Measurements from ENCODE around the gene BTBD9.

Gene BTBD9

GRCh38 chr6:38438097-38438496, 201.6 kb downstream of the BTBD9 start:
- no peak for ATAC-seq
- no peak for TF ChIP-seq GLIS3 (CRISPR knock-in tag; IDR thresholded peaks at IDR 0.05)
- TF ChIP-seq ZC3H10 (CRISPR knock-in tag; IDR thresholded peaks at IDR 0.05): no peak
- TF ChIP-seq ZFP3 (CRISPR knock-in tag; IDR thresholded peaks at IDR 0.05): no peak
- no peak for TF ChIP-seq ZNF8 (CRISPR knock-in tag; IDR thresholded peaks at IDR 0.05)
- TF ChIP-seq SNAI2 (CRISPR knock-in tag; IDR thresholded peaks at IDR 0.05): no peak
- no peak for TF ChIP-seq PPARA (CRISPR knock-in tag; IDR thresholded peaks at IDR 0.05; ENCODE audit: borderline replicate concordance)
- no peak for TF ChIP-seq ISL1 (CRISPR knock-in tag; IDR thresholded peaks at IDR 0.05)
- TF ChIP-seq ESRRG (CRISPR knock-in tag; IDR thresholded peaks at IDR 0.05): no peak
- no peak for TF ChIP-seq CSRNP3 (CRISPR knock-in tag; IDR thresholded peaks at IDR 0.05)
- TF ChIP-seq CSDC2 (CRISPR knock-in tag; IDR thresholded peaks at IDR 0.05): no peak
- TF ChIP-seq ZNF565 (CRISPR knock-in tag; conservative IDR thresholded peaks at IDR 0.05; ENCODE audit: low read depth): no peak
- no peak for TF ChIP-seq ZNF70 (CRISPR knock-in tag; IDR thresholded peaks at IDR 0.05)
- TF ChIP-seq ARNTL (CRISPR knock-in tag; IDR thresholded peaks at IDR 0.05; ENCODE audit: borderline replicate concordance, low read depth): no peak
- no peak for TF ChIP-seq TCF4 (CRISPR knock-in tag; IDR thresholded peaks at IDR 0.05; ENCODE audit: borderline replicate concordance)
- TF ChIP-seq, protein P1, sequence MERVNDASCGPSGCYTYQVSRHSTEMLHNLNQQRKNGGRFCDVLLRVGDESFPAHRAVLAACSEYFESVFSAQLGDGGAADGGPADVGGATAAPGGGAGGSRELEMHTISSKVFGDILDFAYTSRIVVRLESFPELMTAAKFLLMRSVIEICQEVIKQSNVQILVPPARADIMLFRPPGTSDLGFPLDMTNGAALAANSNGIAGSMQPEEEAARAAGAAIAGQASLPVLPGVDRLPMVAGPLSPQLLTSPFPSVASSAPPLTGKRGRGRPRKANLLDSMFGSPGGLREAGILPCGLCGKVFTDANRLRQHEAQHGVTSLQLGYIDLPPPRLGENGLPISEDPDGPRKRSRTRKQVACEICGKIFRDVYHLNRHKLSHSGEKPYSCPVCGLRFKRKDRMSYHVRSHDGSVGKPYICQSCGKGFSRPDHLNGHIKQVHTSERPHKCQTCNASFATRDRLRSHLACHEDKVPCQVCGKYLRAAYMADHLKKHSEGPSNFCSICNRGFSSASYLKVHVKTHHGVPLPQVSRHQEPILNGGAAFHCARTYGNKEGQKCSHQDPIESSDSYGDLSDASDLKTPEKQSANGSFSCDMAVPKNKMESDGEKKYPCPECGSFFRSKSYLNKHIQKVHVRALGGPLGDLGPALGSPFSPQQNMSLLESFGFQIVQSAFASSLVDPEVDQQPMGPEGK (CRISPR knock-in tag; IDR thresholded peaks at IDR 0.05; ENCODE audit: borderline replicate concordance): no peak
- TF ChIP-seq TOX (CRISPR knock-in tag; IDR thresholded peaks at IDR 0.05; ENCODE audit: borderline replicate concordance): no peak
- TF ChIP-seq, protein P2, sequence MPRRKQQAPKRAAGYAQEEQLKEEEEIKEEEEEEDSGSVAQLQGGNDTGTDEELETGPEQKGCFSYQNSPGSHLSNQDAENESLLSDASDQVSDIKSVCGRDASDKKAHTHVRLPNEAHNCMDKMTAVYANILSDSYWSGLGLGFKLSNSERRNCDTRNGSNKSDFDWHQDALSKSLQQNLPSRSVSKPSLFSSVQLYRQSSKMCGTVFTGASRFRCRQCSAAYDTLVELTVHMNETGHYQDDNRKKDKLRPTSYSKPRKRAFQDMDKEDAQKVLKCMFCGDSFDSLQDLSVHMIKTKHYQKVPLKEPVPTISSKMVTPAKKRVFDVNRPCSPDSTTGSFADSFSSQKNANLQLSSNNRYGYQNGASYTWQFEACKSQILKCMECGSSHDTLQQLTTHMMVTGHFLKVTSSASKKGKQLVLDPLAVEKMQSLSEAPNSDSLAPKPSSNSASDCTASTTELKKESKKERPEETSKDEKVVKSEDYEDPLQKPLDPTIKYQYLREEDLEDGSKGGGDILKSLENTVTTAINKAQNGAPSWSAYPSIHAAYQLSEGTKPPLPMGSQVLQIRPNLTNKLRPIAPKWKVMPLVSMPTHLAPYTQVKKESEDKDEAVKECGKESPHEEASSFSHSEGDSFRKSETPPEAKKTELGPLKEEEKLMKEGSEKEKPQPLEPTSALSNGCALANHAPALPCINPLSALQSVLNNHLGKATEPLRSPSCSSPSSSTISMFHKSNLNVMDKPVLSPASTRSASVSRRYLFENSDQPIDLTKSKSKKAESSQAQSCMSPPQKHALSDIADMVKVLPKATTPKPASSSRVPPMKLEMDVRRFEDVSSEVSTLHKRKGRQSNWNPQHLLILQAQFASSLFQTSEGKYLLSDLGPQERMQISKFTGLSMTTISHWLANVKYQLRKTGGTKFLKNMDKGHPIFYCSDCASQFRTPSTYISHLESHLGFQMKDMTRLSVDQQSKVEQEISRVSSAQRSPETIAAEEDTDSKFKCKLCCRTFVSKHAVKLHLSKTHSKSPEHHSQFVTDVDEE (CRISPR knock-in tag; IDR thresholded peaks at IDR 0.05): no peak
- TF ChIP-seq ZFP30 (CRISPR knock-in tag; IDR thresholded peaks at IDR 0.05): no peak
- TF ChIP-seq CREB5 (CRISPR knock-in tag; IDR thresholded peaks at IDR 0.05; ENCODE audit: low read depth): no peak
- TF ChIP-seq POU6F1 (CRISPR knock-in tag; IDR thresholded peaks at IDR 0.05; ENCODE audit: borderline replicate concordance, low read depth): no peak

DNA sequence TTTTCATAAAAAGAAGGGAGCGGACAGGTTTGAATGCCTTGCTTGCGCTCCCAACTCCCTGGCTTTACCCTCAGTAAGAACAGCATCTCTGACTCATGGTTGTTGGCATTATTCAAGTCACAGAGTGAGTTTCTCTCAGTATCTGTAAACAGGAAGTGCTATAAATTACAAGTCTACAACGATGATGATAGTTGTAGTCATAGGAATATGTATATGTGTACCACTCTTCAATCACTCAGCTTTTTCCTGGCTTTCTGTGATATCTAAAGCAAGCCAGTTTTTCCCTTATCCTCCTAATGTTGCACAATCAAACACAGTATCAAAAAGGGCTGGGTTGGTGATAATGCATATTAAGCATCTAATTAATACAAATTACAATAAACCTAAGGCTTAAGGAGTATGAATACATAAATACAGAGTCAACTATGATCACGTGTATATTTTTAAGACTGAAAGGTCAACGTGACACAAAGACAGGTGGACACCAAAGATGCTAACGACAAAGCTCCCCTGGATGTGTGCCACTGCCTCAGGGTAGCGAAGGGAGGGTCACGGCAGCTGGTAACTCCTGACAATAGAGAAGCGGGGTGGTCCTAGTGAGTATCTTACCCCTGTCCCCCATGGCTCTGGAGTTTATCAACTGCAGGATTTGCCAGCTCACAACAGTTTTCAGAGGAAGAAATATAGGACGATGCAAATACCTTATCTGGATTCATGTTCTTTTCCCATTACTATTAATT, 202.8 kb downstream of the BTBD9 start:
- no peak for TF ChIP-seq POU6F1 (CRISPR knock-in tag; IDR thresholded peaks at IDR 0.05; ENCODE audit: borderline replicate concordance, low read depth)
- no peak for TF ChIP-seq TOX (CRISPR knock-in tag; IDR thresholded peaks at IDR 0.05; ENCODE audit: borderline replicate concordance)
- no peak for TF ChIP-seq CSDC2 (CRISPR knock-in tag; IDR thresholded peaks at IDR 0.05)
- no peak for TF ChIP-seq ARNTL (CRISPR knock-in tag; IDR thresholded peaks at IDR 0.05; ENCODE audit: borderline replicate concordance, low read depth)
- no peak for TF ChIP-seq GLIS3 (CRISPR knock-in tag; IDR thresholded peaks at IDR 0.05)
- no peak for TF ChIP-seq TCF4 (CRISPR knock-in tag; IDR thresholded peaks at IDR 0.05; ENCODE audit: borderline replicate concordance)
- no peak for TF ChIP-seq BACH2 (CRISPR knock-in tag; IDR thresholded peaks at IDR 0.05; ENCODE audit: borderline replicate concordance)
- TF ChIP-seq, protein P2 (CRISPR knock-in tag; IDR thresholded peaks at IDR 0.05): no peak
- TF ChIP-seq PPARA (CRISPR knock-in tag; IDR thresholded peaks at IDR 0.05; ENCODE audit: borderline replicate concordance): no peak
- ATAC-seq: peak; percentile 92
